Stomach smooth muscle (tissue), 2 donors: ENCODE measurements around the gene SLC29A3.

Experiments
- H3K27ac ChIP-seq: one replicate; pipeline ENCODE4 v1.7.0; 2013; ENCODE audit warnings: mild to moderate bottlenecking, low read length, inconsistent platforms
- H3K27me3 ChIP-seq, 2 donors: one replicate each; pipeline ENCODE4 v1.7.0; 2013; ENCODE audit warnings: low read length in 2 of 2; ENCODE audit not compliant: insufficient read depth in 2 of 2, control insufficient read depth in 1 of 2
- H3K36me3 ChIP-seq, 2 donors: one replicate each; pipeline ENCODE4 v1.7.0; 2013; ENCODE audit warnings: low read length in 2 of 2; ENCODE audit not compliant: control insufficient read depth in 2 of 2, insufficient read depth in 2 of 2
- H3K4me1 ChIP-seq: one replicate; pipeline ENCODE4 v1.7.0; 2013; ENCODE audit warnings: low read length; ENCODE audit not compliant: control insufficient read depth, insufficient read depth
- H3K4me3 ChIP-seq, 2 donors: one replicate each; pipeline ENCODE4 v1.7.0; 2013; ENCODE audit warnings: low read length in 2 of 2
- H3K9ac ChIP-seq, 2 donors: one replicate each; pipeline ENCODE4 v1.7.0; 2013; ENCODE audit warnings: low read length in 2 of 2, mild to moderate bottlenecking in 1 of 2
- H3K9me3 ChIP-seq, 2 donors: one replicate each; pipeline ENCODE4 v1.7.0; 2013; ENCODE audit warnings: low read length in 2 of 2; ENCODE audit not compliant: control insufficient read depth in 2 of 2
- donor health status: healthy.
- donor health status: Pancreatic carcinoma.

Gene SLC29A3

DNA sequence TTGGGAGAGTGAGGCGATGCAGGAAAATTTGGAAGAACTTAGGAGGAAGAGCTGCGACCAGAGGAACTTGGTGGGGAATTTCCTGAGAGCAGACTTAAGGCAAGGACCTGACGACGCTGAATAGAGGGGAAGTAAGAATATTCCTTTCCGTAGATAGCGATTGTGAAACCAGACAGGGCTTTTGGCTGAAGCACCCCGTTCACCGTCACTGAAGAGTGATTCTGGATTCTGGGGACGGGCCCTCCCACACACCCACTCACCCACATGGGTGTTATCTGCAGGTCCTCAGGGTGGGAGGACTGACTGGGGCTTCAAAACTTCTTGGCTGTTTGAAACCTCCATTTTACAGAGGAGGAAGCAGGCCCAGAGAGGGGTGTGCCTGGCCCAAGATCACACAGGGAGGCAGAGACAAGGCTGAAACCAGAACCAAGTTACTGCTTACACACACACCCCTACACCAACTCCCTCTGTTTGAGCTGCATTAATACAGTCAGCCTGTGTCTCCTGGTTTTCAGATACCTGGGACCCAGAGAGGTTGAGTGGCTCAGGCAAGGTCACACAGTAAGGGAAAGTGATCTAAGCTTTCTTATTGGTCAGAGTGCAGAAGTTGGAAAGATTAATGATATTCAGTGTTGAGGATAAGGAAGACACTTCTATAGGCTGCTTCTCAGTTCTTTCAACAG lies 40.4 kb downstream of the SLC29A3 start:
- Histone ChIP-seq H3K4me1 (no peaks in the 10 kb centered on the region), H3K36me3 (peaks cover 16 to 23% of the 10 kb centered on the region in 2 donors), H3K27ac (no peak overlapping the region), H3K9ac (no peak overlapping the region), H3K4me3 (no peak overlapping the region), H3K9me3 (no peaks in the 10 kb centered on the region), H3K27me3 (no peaks in the 10 kb centered on the region)

GRCh38 chr10:71360735-71361134 lies 41.7 kb downstream of the SLC29A3 start:
- H3K9ac ChIP-seq = no peak overlapping the region
- H3K27me3 ChIP-seq = no peaks in the 10 kb centered on the region
- H3K9me3 ChIP-seq = no peaks in the 10 kb centered on the region
- no peaks in the 10 kb centered on the region for H3K4me1 ChIP-seq
- peaks cover 13 to 17% of the 10 kb centered on the region in 2 donors for H3K36me3 ChIP-seq
- no peak overlapping the region for H3K4me3 ChIP-seq
- no peak overlapping the region for H3K27ac ChIP-seq

DNA sequence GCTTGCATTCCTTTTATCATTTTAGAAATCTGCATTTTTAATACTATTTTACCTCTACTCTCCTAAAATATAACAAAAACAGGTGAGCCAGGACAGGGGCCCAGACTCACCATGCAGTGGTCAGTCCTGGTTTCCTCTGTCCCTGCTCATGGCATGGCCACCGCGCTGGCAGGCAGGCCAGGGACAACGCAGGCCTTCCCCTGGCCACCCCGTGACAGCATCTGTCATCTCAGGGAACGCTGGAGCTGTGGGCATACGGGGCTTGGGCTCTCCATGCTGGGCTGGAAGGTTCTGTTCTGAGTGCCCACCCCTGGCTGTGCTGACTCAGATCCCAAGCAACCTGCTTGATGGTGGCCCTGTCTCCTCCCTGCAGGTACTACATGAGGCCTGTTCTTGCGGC lies 42.5 kb downstream of the SLC29A3 start:
- H3K9me3 ChIP-seq = no peaks in the 10 kb centered on the region
- H3K4me1 ChIP-seq = no peaks in the 10 kb centered on the region
- H3K27ac ChIP-seq = no peak overlapping the region
- H3K27me3 ChIP-seq = no peaks in the 10 kb centered on the region
- H3K4me3 ChIP-seq = no peak overlapping the region
- H3K9ac ChIP-seq = no peak overlapping the region
- peaks cover 8 to 13% of the 10 kb centered on the region in 2 donors for H3K36me3 ChIP-seq

DNA sequence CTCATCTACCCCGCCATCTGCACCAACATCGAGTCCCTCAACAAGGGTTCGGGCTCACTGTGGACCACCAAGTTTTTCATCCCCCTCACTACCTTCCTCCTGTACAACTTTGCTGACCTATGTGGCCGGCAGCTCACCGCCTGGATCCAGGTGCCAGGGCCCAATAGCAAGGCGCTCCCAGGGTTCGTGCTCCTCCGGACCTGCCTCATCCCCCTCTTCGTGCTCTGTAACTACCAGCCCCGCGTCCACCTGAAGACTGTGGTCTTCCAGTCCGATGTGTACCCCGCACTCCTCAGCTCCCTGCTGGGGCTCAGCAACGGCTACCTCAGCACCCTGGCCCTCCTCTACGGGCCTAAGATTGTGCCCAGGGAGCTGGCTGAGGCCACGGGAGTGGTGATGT lies 43.1 kb downstream of the SLC29A3 start:
- Histone ChIP-seq H3K36me3 (peaks cover 5 to 13% of the 10 kb centered on the region in 2 donors), H3K9me3 (no peaks in the 10 kb centered on the region), H3K27me3 (no peaks in the 10 kb centered on the region), H3K4me1 (no peaks in the 10 kb centered on the region), H3K9ac (no peak overlapping the region), H3K27ac (no peak overlapping the region), H3K4me3 (no peak overlapping the region)

- Histone ChIP-seq H3K9me3 (no peaks in the 10 kb centered on the region), H3K27me3 (no peaks in the 10 kb centered on the region), H3K36me3 (peaks cover 0 to 11% of the 10 kb centered on the region in 2 donors), H3K9ac (no peak overlapping the region), H3K4me1 (no peaks in the 10 kb centered on the region), H3K4me3 (no peak overlapping the region), H3K27ac (no peak overlapping the region)
Measured at GRCh38 chr10:71363936-71364335, 44.9 kb downstream of the SLC29A3 start.

GRCh38 chr10:71365366-71365765 lies 46.3 kb downstream of the SLC29A3 start:
- Histone ChIP-seq H3K9ac (no peak overlapping the region), H3K4me3 (no peak overlapping the region), H3K27ac (no peak overlapping the region), H3K4me1 (no peaks in the 10 kb centered on the region), H3K9me3 (no peaks in the 10 kb centered on the region), H3K27me3 (no peaks in the 10 kb centered on the region), H3K36me3 (peaks cover 0 to 11% of the 10 kb centered on the region in 2 donors)

GRCh38 chr10:71366690-71367089 lies 47.6 kb downstream of the SLC29A3 start:
- no peak overlapping the region for H3K4me3 ChIP-seq
- H3K27me3 ChIP-seq = no peaks in the 10 kb centered on the region
- H3K9ac ChIP-seq = no peak overlapping the region
- H3K27ac ChIP-seq = no peak overlapping the region
- H3K36me3 ChIP-seq = peaks cover 0 to 10% of the 10 kb centered on the region in 2 donors
- H3K4me1 ChIP-seq = no peaks in the 10 kb centered on the region
- no peaks in the 10 kb centered on the region for H3K9me3 ChIP-seq

DNA sequence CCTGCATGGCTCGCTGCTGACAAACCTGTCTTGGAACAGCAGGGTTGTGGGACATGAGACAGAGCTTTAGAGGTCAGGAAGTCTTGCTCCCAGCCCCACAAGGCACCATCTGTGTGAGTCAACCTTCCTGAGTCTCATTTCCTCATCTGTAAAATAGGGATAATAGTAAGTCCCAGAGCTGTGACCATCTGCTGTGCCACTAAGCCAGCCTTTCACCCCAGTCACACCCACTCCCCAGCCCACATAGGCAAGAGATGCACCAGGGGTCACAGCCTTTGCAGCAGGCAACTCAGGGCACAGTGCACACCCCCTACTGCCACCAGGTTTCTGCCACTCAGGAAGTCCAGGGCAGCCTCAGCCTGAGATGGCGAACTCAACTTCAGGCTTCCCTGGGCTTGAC lies 48.2 kb downstream of the SLC29A3 start:
- H3K4me1 ChIP-seq = no peaks in the 10 kb centered on the region
- H3K9ac ChIP-seq = no peak overlapping the region
- no peak overlapping the region for H3K27ac ChIP-seq
- no peaks in the 10 kb centered on the region for H3K27me3 ChIP-seq
- no peak overlapping the region for H3K4me3 ChIP-seq
- H3K9me3 ChIP-seq = no peaks in the 10 kb centered on the region
- peaks cover 0 to 9% of the 10 kb centered on the region in 2 donors for H3K36me3 ChIP-seq

DNA sequence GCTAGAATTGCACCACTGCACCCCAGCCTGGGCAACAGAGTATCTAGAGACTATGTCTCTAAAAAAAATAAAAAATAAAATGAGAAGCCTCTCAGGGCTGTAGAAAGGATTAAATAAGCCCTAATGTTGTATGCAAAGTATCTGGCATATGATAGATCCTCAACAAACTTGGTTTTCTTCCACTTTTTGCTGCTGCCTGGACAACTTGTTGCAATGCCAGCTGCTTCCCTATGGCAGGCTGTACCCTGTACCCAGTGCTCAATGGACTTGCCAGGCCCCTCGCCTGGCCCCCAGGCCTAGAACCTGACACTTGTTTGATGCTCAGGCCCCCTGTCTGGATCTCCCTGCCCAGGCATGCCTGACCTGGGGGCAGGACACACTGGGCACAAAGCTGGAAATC lies 49.1 kb downstream of the SLC29A3 start:
- H3K9me3 ChIP-seq = no peaks in the 10 kb centered on the region
- H3K27me3 ChIP-seq = no peaks in the 10 kb centered on the region
- no peaks in the 10 kb centered on the region for H3K36me3 ChIP-seq
- H3K27ac ChIP-seq = no peak overlapping the region
- peaks cover 2% of the 10 kb centered on the region for H3K4me1 ChIP-seq
- H3K4me3 ChIP-seq = no peak overlapping the region
- H3K9ac ChIP-seq = no peak overlapping the region

GRCh38 chr10:71368643-71369042 lies 49.6 kb downstream of the SLC29A3 start:
- H3K36me3 ChIP-seq = no peaks in the 10 kb centered on the region
- H3K4me3 ChIP-seq = no peak overlapping the region
- H3K27ac ChIP-seq = no peak overlapping the region
- peaks cover 0 to 3% of the 10 kb centered on the region in 2 donors for H3K27me3 ChIP-seq
- no peak overlapping the region for H3K9ac ChIP-seq
- H3K9me3 ChIP-seq = no peaks in the 10 kb centered on the region
- H3K4me1 ChIP-seq = peaks cover 2% of the 10 kb centered on the region

GRCh38 chr10:71369602-71370001 lies 50.5 kb downstream of the SLC29A3 start:
- peaks cover 0 to 4% of the 10 kb centered on the region in 2 donors for H3K27me3 ChIP-seq
- H3K27ac ChIP-seq = no peak overlapping the region
- no peaks in the 10 kb centered on the region for H3K9me3 ChIP-seq
- peaks cover 2% of the 10 kb centered on the region for H3K4me1 ChIP-seq
- no peak overlapping the region for H3K9ac ChIP-seq
- H3K4me3 ChIP-seq = no peak overlapping the region
- H3K36me3 ChIP-seq = no peaks in the 10 kb centered on the region
